ENCODE measurements around the gene TPK1. TPM values are rescaled to one million over a fixed set of nuclear protein-coding genes. Genes with fewer than 3 reads are reported as not detected.
A peak's percentile ranks its signal among the peaks of the same experiment; 100 is the strongest.

Gene TPK1
- total RNA-seq, 6 experiments from 2014 or later, result 3.1 to 6.7 (median 4.3) TPM

GRCh38 chr7:144545330-144545729, 290.5 kb downstream of the TPK1 start:
- TF ChIP-seq CTCF (IDR thresholded peaks at IDR 0.05), result no peak
- no peak for TF ChIP-seq POLR2A (IDR thresholded peaks at IDR 0.05)
- Histone ChIP-seq H3K9me3 (no peaks in the 10 kb centered on the region), H3K4me1 (no peaks in the 10 kb centered on the region), H3K27me3 (no peaks in the 10 kb centered on the region), H3K27ac (no peak overlapping the region), H3K4me3 (no peak overlapping the region), H3K36me3 (no peaks in the 10 kb centered on the region)
- ATAC-seq (no peak), DNase-seq (no peak)
- WGBS (ENCODE audit: insufficient coverage, low coverage, low lambda C conversion rate, missing lambda C conversion rate), result 86% methylated on average over 1 of the region's 1 CpG
- intact Hi-C loops (cut with DNase I), result no loop called here

GRCh38 chr7:144534655-144535395, 301.0 kb downstream of the TPK1 start:
- H3K36me3 ChIP-seq, result no peaks in the 10 kb centered on the region
- no peaks in the 10 kb centered on the region for H3K4me1 ChIP-seq
- no peak overlapping the region for H3K4me3 ChIP-seq
- 76% methylated on average over 3 of the region's 3 CpGs for WGBS (ENCODE audit: insufficient coverage, low coverage, low lambda C conversion rate, missing lambda C conversion rate)
- H3K9me3 ChIP-seq, result no peaks in the 10 kb centered on the region
- TF ChIP-seq CTCF (IDR thresholded peaks at IDR 0.05), result no peak
- no peak for TF ChIP-seq POLR2A (IDR thresholded peaks at IDR 0.05)
- no peak for ATAC-seq
- intact Hi-C loops (cut with DNase I), result no loop called here
- no peak for DNase-seq
- H3K27me3 ChIP-seq, result no peaks in the 10 kb centered on the region
- H3K27ac ChIP-seq, result no peak overlapping the region

GRCh38 chr7:144534196-144534595, 301.7 kb downstream of the TPK1 start:
- Histone ChIP-seq H3K36me3 (no peaks in the 10 kb centered on the region), H3K4me3 (no peak overlapping the region), H3K27ac (no peak overlapping the region), H3K4me1 (no peaks in the 10 kb centered on the region), H3K9me3 (no peaks in the 10 kb centered on the region), H3K27me3 (no peaks in the 10 kb centered on the region)
- TF ChIP-seq CTCF (IDR thresholded peaks at IDR 0.05) (no peak), POLR2A (IDR thresholded peaks at IDR 0.05) (no peak)
- ATAC-seq (peak in 3 of 4 donors; percentile 34 to 74 (median 39)), DNase-seq (no peak)
- WGBS (ENCODE audit: insufficient coverage, low coverage, low lambda C conversion rate, missing lambda C conversion rate), result 39% methylated on average over 4 of the region's 4 CpGs
- intact Hi-C loops (cut with DNase I), result no loop called here

GRCh38 chr7:144531181-144531580, 304.7 kb downstream of the TPK1 start:
- ATAC-seq, result no peak
- intact Hi-C loops (cut with DNase I), result no loop called here
- TF ChIP-seq POLR2A (IDR thresholded peaks at IDR 0.05) (no peak), CTCF (IDR thresholded peaks at IDR 0.05) (no peak)

More at GRCh38 chr7:144531181-144531580, 304.7 kb downstream of the TPK1 start:
- H3K4me3 ChIP-seq, result no peak overlapping the region
- no peaks in the 10 kb centered on the region for H3K9me3 ChIP-seq
- no peaks in the 10 kb centered on the region for H3K27me3 ChIP-seq
- H3K4me1 ChIP-seq, result no peaks in the 10 kb centered on the region
- H3K27ac ChIP-seq, result no peak overlapping the region
- no peak for DNase-seq
- H3K36me3 ChIP-seq, result no peaks in the 10 kb centered on the region

Measured in right lobe of liver (tissue), 6 donors.